T-helper 2 cell treated with Interferon-gamma antibody and Interleukin-4, amounts not matched to agents 100 ng/mL and 5 ng/mL, for 36 hours (primary cell): ENCODE measurements around the gene CHD2. TPM values are rescaled to one million over a fixed set of nuclear protein-coding genes. Genes with fewer than 3 reads are reported as not detected.

Experiments
- intact Hi-C: fragments of 100-400 bp; cut with micrococcal nuclease; formaldehyde crosslinking; loops from one replicate; pipeline ENCODE4 v1.15.1; 2023
- total RNA-seq: library from RNA; stranded (reverse); gene quantifications from 2 replicates; pipeline ENCODE4 v1.2.3, GENCODE V29; 2022

Gene CHD2
- total RNA-seq, 1 donor from 2014 or later: 130 TPM

- intact Hi-C loops: loop anchor here (1.0 to 10.0 kb wide), 2 partner anchors 34 to 1030 kb away; partner anchors contain the start of gene SLCO3A1
Measured at GRCh38 chr15:92884436-92885223, 15.5 kb upstream of the CHD2 start.

GRCh38 chr15:92885224-92886041 is 14.7 kb upstream of the CHD2 start:
- intact Hi-C loops: loop anchor here (10.0 kb wide), 1 partner anchor 1031 kb away; the partner anchor contains the start of gene SLCO3A1

- intact Hi-C loops: loop anchor here (10.0 kb wide), 1 partner anchor 1031 kb away; the partner anchor contains the start of gene SLCO3A1
Measured at GRCh38 chr15:92886042-92886537, 14.0 kb upstream of the CHD2 start.

GRCh38 chr15:92886815-92887214 is 13.3 kb upstream of the CHD2 start:
- intact Hi-C loops: loop anchor here (10.0 kb wide), 1 partner anchor 1032 kb away; the partner anchor contains the start of gene SLCO3A1

GRCh38 chr15:92887869-92888268 is 12.3 kb upstream of the CHD2 start:
- intact Hi-C loops: loop anchor here (10.0 kb wide), 1 partner anchor 1033 kb away; the partner anchor contains the start of gene SLCO3A1

- intact Hi-C loops: loop anchor here (10.0 kb wide), 1 partner anchor 1035 kb away; the partner anchor contains the start of gene SLCO3A1
Measured at GRCh38 chr15:92889390-92890107, 10.6 kb upstream of the CHD2 start.

- intact Hi-C loops: no loop called here
Measured at GRCh38 chr15:92891533-92892200, 8.5 kb upstream of the CHD2 start.

- intact Hi-C loops: no loop called here
Measured at GRCh38 chr15:92892201-92892555, 7.9 kb upstream of the CHD2 start.

GRCh38 chr15:92893200-92893599 is 6.9 kb upstream of the CHD2 start:
- intact Hi-C loops: no loop called here

- intact Hi-C loops: no loop called here
Measured at GRCh38 chr15:92896561-92896960, 3.6 kb upstream of the CHD2 start.

GRCh38 chr15:92897620-92898019 is 2.5 kb upstream of the CHD2 start:
- intact Hi-C loops: no loop called here

- intact Hi-C loops: no loop called here
Measured at GRCh38 chr15:92898988-92899582, 1.0 kb upstream of the CHD2 start.

- intact Hi-C loops: no loop called here
Measured at GRCh38 chr15:92899601-92899947, 550 bp upstream of the CHD2 start.

GRCh38 chr15:92900731-92901071 is 577 bp downstream of the CHD2 start:
- intact Hi-C loops: loop anchor here (1.0 to 5.0 kb wide), 5 partner anchors 14 to 1968 kb away; partner anchors contain the start of gene HDDC3

- intact Hi-C loops: loop anchor here (2.0 to 5.0 kb wide), 2 partner anchors 14 to 1969 kb away; partner anchors contain the start of gene HDDC3
Measured at GRCh38 chr15:92901072-92901761, 1.1 kb downstream of the CHD2 start.

GRCh38 chr15:92901995-92902394 is 1.9 kb downstream of the CHD2 start:
- intact Hi-C loops: loop anchor here (2.0 to 5.0 kb wide), 2 partner anchors 13 to 1970 kb away; partner anchors contain the start of gene HDDC3

GRCh38 chr15:92902737-92903593 is 2.8 kb downstream of the CHD2 start:
- intact Hi-C loops: loop anchor here (5.0 kb wide), 1 partner anchor 1971 kb away; the partner anchor contains the start of gene HDDC3

GRCh38 chr15:92903631-92903965 is 3.5 kb downstream of the CHD2 start:
- intact Hi-C loops: loop anchor here (5.0 kb wide), 1 partner anchor 1971 kb away; the partner anchor contains the start of gene HDDC3
